ENCODE measurements around the gene HLA-DQA1. TPM values are rescaled to one million over a fixed set of nuclear protein-coding genes. Genes with fewer than 3 reads are reported as not detected.

HLA-DQA1 gene
- total RNA-seq, 2 experiments from 2014 or later = 0.79 to 32.3 TPM

- no peaks in the 10 kb centered on the region for H3K36me3 ChIP-seq (ENCODE audit: insufficient read depth, low read length)
- peak overlapping the region; percentile 17; the same call in 1 of the 2 replicates for H3K4me2 ChIP-seq (ENCODE audit: low read length)
- H3K9me2 ChIP-seq (ENCODE audit: insufficient read depth, low read length) = no peaks in the 10 kb centered on the region
- CTCF ChIA-PET (ENCODE audit: unreplicated experiment) = no interaction called here
- H3K4me1 ChIP-seq (ENCODE audit: insufficient read depth, low read length, poor library complexity, severe bottlenecking) = peaks cover 11% of the 10 kb centered on the region
- intact Hi-C loops (cut with micrococcal nuclease; ENCODE audit: unreplicated experiment) = no loop called here
- peak overlapping the region; percentile 20 for H2AFZ ChIP-seq (ENCODE audit: low read length)
- TF ChIP-seq EZH2phosphoT487 (IDR thresholded peaks at IDR 0.05; ENCODE audit: borderline replicate concordance, low read depth, low read length) (no peak), CTCF (conservative IDR thresholded peaks at IDR 0.05; ENCODE audit: low read length) (no peak)
- no peaks in the 10 kb centered on the region for H4K20me1 ChIP-seq (ENCODE audit: insufficient read depth, low read length)
- no peaks in the 10 kb centered on the region for H3K79me2 ChIP-seq (ENCODE audit: insufficient read depth, low read depth, low read length)
- DNase-seq (ENCODE audit: low spot score) = no peak
- POLR2A ChIA-PET = interaction anchor here (0.6 to 1.5 kb wide), 4 partner anchors 20 to 383 kb away, joined by 3 to 5 read pairs (median 4); no protein-coding TSS in a partner anchor
- no peak overlapping the region for H3K27ac ChIP-seq (ENCODE audit: low read depth, low read length, poor library complexity, severe bottlenecking)
- no peaks in the 10 kb centered on the region for H3K9me3 ChIP-seq (ENCODE audit: low read length)
- no TSS peak for BruUV-seq (replicated peaks)
- no peak overlapping the region for H3K4me3 ChIP-seq (ENCODE audit: low read depth, low read length, poor library complexity, severe bottlenecking)
Measured at GRCh38 chr6:32615885-32616532, 21.2 kb upstream of the HLA-DQA1 start.

GRCh38 chr6:32617751-32618150, 19.5 kb upstream of the HLA-DQA1 start:
- H3K9me3 ChIP-seq (ENCODE audit: low read length) = no peaks in the 10 kb centered on the region
- H4K20me1 ChIP-seq (ENCODE audit: insufficient read depth, low read length) = no peaks in the 10 kb centered on the region
- ChIA-PET POLR2A (interaction anchor here (1.1 kb wide), 1 partner anchor 179 kb away, joined by 4 read pairs; the partner anchor contains the start of gene HLA-DRA), CTCF (ENCODE audit: unreplicated experiment) (no interaction called here)
- no peaks in the 10 kb centered on the region for H3K9me2 ChIP-seq (ENCODE audit: insufficient read depth, low read length)
- H3K79me2 ChIP-seq (ENCODE audit: insufficient read depth, low read depth, low read length) = no peaks in the 10 kb centered on the region
- intact Hi-C loops (cut with micrococcal nuclease; ENCODE audit: unreplicated experiment) = no loop called here
- H3K4me3 ChIP-seq (ENCODE audit: low read depth, low read length, poor library complexity, severe bottlenecking) = no peak overlapping the region
- no peak for DNase-seq (ENCODE audit: low spot score)
- H3K4me2 ChIP-seq (ENCODE audit: low read length) = no peak overlapping the region
- TF ChIP-seq CTCF (conservative IDR thresholded peaks at IDR 0.05; ENCODE audit: low read length) (no peak), EZH2phosphoT487 (IDR thresholded peaks at IDR 0.05; ENCODE audit: borderline replicate concordance, low read depth, low read length) (no peak)
- H3K4me1 ChIP-seq (ENCODE audit: insufficient read depth, low read length, poor library complexity, severe bottlenecking) = peaks cover 27% of the 10 kb centered on the region
- H2AFZ ChIP-seq (ENCODE audit: low read length) = no peak overlapping the region
- no TSS peak for BruUV-seq (replicated peaks)
- no peaks in the 10 kb centered on the region for H3K36me3 ChIP-seq (ENCODE audit: insufficient read depth, low read length)
- no peak overlapping the region for H3K27ac ChIP-seq (ENCODE audit: low read depth, low read length, poor library complexity, severe bottlenecking)

GRCh38 chr6:32621372-32621771, 15.8 kb upstream of the HLA-DQA1 start:
- no peak for DNase-seq (ENCODE audit: low spot score)
- no peak for TF ChIP-seq EZH2phosphoT487 (IDR thresholded peaks at IDR 0.05; ENCODE audit: borderline replicate concordance, low read depth, low read length)
- no peak for TF ChIP-seq CTCF (conservative IDR thresholded peaks at IDR 0.05; ENCODE audit: low read length)
- H3K36me3 ChIP-seq (ENCODE audit: insufficient read depth, low read length) = no peaks in the 10 kb centered on the region
- no peaks in the 10 kb centered on the region for H3K79me2 ChIP-seq (ENCODE audit: insufficient read depth, low read depth, low read length)
- intact Hi-C loops (cut with micrococcal nuclease; ENCODE audit: unreplicated experiment) = loop anchor here (5.0 to 10.0 kb wide), 3 partner anchors 184 to 377 kb away; partner anchors contain the start of gene HLA-DRA
- no peak overlapping the region for H3K4me3 ChIP-seq (ENCODE audit: low read depth, low read length, poor library complexity, severe bottlenecking)
- ChIA-PET CTCF (ENCODE audit: unreplicated experiment) (no interaction called here), POLR2A (interaction anchor here (1.2 to 1.5 kb wide), 2 partner anchors 11 to 12 kb away, joined by 5 to 6 read pairs; no protein-coding TSS in a partner anchor)
- H3K9me3 ChIP-seq (ENCODE audit: low read length) = no peaks in the 10 kb centered on the region
- BruUV-seq (replicated peaks) = no TSS peak
- no peaks in the 10 kb centered on the region for H3K9me2 ChIP-seq (ENCODE audit: insufficient read depth, low read length)
- H3K27ac ChIP-seq (ENCODE audit: low read depth, low read length, poor library complexity, severe bottlenecking) = no peak overlapping the region
- no peak overlapping the region for H2AFZ ChIP-seq (ENCODE audit: low read length)
- H4K20me1 ChIP-seq (ENCODE audit: insufficient read depth, low read length) = no peaks in the 10 kb centered on the region
- H3K4me2 ChIP-seq (ENCODE audit: low read length) = peak overlapping the region; percentile 79; the same call in 1 of the 2 replicates
- peaks cover 56% of the 10 kb centered on the region for H3K4me1 ChIP-seq (ENCODE audit: insufficient read depth, low read length, poor library complexity, severe bottlenecking)

Measured in OCI-LY7 (cell line).